ENCODE data around the gene CA10.

CA10 gene

DNA sequence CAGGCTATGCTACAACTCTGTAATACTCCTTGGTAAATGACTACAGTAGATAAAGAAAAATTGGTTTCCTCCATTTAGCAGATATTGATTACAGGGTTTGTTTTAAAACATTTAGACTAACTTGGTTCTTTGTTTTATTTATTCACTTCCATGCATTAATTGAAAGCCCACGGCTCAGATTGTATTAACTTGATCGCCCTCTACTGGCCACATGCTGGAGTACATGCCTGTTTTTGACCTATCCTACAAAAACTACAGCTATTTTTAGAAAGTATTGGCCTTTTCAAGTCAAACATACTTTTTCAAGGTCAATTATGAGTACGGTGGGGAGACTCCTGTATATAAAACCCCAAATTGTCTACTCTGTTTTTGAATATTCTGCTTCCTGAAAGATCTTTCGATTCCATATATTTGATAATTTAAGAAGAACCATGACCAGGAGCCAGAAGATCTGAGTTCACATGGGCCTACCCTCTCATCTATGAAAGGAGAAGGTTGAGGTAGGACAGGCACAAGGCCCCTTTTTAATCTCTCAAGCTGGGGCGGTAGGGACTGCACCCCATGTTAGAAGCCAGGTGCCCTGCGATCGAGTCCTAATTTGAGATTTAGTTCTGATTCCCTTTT is 51.8 kb downstream of the CA10 start:
- no peak for DNase-seq (ENCODE audit: extremely low read depth, insufficient read length)
- TF ChIP-seq, protein P1, sequence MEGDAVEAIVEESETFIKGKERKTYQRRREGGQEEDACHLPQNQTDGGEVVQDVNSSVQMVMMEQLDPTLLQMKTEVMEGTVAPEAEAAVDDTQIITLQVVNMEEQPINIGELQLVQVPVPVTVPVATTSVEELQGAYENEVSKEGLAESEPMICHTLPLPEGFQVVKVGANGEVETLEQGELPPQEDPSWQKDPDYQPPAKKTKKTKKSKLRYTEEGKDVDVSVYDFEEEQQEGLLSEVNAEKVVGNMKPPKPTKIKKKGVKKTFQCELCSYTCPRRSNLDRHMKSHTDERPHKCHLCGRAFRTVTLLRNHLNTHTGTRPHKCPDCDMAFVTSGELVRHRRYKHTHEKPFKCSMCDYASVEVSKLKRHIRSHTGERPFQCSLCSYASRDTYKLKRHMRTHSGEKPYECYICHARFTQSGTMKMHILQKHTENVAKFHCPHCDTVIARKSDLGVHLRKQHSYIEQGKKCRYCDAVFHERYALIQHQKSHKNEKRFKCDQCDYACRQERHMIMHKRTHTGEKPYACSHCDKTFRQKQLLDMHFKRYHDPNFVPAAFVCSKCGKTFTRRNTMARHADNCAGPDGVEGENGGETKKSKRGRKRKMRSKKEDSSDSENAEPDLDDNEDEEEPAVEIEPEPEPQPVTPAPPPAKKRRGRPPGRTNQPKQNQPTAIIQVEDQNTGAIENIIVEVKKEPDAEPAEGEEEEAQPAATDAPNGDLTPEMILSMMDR (IDR thresholded peaks at IDR 0.05; ENCODE audit: insufficient read depth, low read length, poor library complexity, severe bottlenecking) = peak; percentile 83

DNA sequence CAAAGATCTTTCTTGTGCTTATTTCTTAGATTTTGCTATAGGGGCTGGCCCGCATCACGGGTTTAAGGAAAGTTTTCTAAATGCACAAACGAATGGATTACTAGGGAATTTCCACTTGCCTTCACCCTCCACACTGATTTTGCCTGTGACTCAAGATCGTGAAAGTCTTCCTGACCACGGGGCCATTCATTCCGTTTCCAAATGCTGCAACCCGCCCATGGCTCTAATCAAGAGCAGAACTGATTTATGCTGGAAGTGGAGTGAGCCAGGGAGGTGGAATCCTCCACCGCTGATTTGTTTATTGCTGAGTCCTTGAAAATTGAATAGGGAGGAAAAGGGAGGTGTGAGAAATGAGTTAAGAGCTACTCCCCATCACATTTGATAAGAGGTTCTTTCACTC is 52.4 kb downstream of the CA10 start:
- TF ChIP-seq, protein P1 (IDR thresholded peaks at IDR 0.05; ENCODE audit: insufficient read depth, low read length, poor library complexity, severe bottlenecking) = no peak
- Histone ChIP-seq H3K4me3 (replicated peaks; ENCODE audit: low read depth, low read length) (no peak overlapping the region), H3K36me3 (ENCODE audit: control insufficient read depth, insufficient read depth, low read length) (no peaks in the 10 kb centered on the region), H3K27me3 (replicated peaks; ENCODE audit: control insufficient read depth, insufficient read depth, low read length) (no peaks in the 10 kb centered on the region)
- no peak for DNase-seq (ENCODE audit: extremely low read depth, insufficient read length)

More for the DNA sequence above, 51.8 kb downstream of the CA10 start:
- H3K4me3 ChIP-seq (replicated peaks; ENCODE audit: low read depth, low read length) = no peak overlapping the region
- H3K36me3 ChIP-seq (ENCODE audit: control insufficient read depth, insufficient read depth, low read length) = no peaks in the 10 kb centered on the region
- H3K27me3 ChIP-seq (replicated peaks; ENCODE audit: control insufficient read depth, insufficient read depth, low read length) = no peaks in the 10 kb centered on the region

DNA sequence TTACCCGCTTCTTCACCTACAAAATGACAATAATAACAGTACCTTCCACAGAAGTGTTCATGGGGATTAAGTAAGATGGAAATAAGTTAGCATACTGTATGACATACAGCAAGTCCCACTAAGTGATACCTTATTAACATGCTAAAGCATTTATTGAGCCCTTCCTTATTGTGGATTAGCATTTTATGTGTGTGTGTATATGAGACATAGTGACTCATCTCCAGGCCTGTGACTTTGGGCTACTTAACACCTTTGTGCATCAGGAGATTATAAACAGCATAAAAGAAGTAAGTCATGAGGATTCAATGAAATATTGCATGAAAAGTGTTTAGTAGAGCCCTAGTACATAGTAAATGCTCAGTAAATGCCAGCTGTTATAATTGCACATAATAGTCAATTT is 52.9 kb downstream of the CA10 start:
- Histone ChIP-seq H3K27me3 (replicated peaks; ENCODE audit: control insufficient read depth, insufficient read depth, low read length) (no peaks in the 10 kb centered on the region), H3K36me3 (ENCODE audit: control insufficient read depth, insufficient read depth, low read length) (no peaks in the 10 kb centered on the region), H3K4me3 (replicated peaks; ENCODE audit: low read depth, low read length) (no peak overlapping the region)
- TF ChIP-seq, protein P1 (IDR thresholded peaks at IDR 0.05; ENCODE audit: insufficient read depth, low read length, poor library complexity, severe bottlenecking) = no peak
- no peak for DNase-seq (ENCODE audit: extremely low read depth, insufficient read length)

DNA sequence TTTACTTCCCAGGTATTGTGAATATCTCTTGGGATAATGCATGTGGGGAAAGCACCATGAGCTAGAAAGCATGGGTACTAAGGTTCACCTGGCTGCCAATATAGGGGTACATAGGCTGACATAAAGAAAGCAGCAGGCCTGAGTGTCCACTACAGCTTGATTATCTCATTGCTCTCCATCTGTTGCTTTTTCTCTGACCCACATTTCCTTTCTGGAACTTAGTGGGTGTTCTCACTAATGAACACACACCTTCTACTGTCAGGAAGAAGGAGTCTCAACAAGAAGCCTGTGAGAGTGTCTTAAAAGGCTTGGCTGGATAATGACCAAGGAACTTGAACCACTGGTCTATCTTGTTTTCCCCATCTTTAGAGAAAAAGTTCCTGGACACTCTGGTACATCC is 62.5 kb downstream of the CA10 start:
- TF ChIP-seq, protein P1 (IDR thresholded peaks at IDR 0.05; ENCODE audit: insufficient read depth, low read length, poor library complexity, severe bottlenecking) = no peak
- H3K36me3 ChIP-seq (ENCODE audit: control insufficient read depth, insufficient read depth, low read length) = no peaks in the 10 kb centered on the region
- no peaks in the 10 kb centered on the region for H3K27me3 ChIP-seq (replicated peaks; ENCODE audit: control insufficient read depth, insufficient read depth, low read length)
- no peak for DNase-seq (ENCODE audit: extremely low read depth, insufficient read length)
- H3K4me3 ChIP-seq (replicated peaks; ENCODE audit: low read depth, low read length) = no peak overlapping the region

DNA sequence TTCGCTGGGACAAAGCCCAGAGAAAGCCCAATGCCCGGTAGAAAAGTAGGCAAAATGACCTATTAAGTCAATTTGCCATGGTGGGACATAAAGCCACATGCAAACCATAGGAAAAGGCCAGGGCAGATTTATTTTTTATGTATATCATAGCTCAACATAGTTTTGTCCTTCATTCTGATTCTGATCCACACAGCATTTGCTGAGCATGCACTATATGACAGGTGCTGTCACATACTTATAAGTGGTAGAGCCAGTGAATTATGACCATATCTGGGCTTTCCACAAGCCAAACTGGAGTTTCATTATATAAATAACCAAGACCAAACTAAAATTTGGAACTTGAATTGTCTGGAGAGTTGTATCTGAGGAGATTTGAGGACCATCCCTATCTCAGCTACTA is 74.3 kb downstream of the CA10 start:
- no peak for DNase-seq (ENCODE audit: extremely low read depth, insufficient read length)
- TF ChIP-seq, protein P1 (IDR thresholded peaks at IDR 0.05; ENCODE audit: insufficient read depth, low read length, poor library complexity, severe bottlenecking) = no peak
- H3K4me3 ChIP-seq (replicated peaks; ENCODE audit: low read depth, low read length) = no peak overlapping the region
- no peaks in the 10 kb centered on the region for H3K27me3 ChIP-seq (replicated peaks; ENCODE audit: control insufficient read depth, insufficient read depth, low read length)
- no peaks in the 10 kb centered on the region for H3K36me3 ChIP-seq (ENCODE audit: control insufficient read depth, insufficient read depth, low read length)

DNA sequence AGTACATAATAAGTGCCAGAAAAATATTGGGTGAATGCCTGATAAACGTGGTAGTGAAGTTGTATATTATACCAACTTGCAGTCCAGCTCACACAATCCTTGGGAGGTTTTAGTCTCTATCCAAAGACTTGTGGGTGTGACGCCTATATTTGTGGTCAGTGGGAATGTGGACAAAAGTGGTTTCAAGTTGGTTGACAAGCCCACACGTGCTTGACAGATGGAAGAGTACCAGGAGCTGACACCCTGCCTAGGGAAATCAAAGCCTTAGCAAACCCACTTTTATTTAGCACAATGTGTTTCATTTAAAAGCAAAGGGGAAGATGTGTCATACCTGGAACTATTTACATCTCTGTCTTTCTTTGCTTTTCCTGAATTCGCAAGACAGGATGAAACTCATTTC is 79.0 kb downstream of the CA10 start:
- no peaks in the 10 kb centered on the region for H3K27me3 ChIP-seq (replicated peaks; ENCODE audit: control insufficient read depth, insufficient read depth, low read length)
- H3K4me3 ChIP-seq (replicated peaks; ENCODE audit: low read depth, low read length) = no peak overlapping the region
- no peaks in the 10 kb centered on the region for H3K36me3 ChIP-seq (ENCODE audit: control insufficient read depth, insufficient read depth, low read length)
- TF ChIP-seq, protein P1 (IDR thresholded peaks at IDR 0.05; ENCODE audit: insufficient read depth, low read length, poor library complexity, severe bottlenecking) = no peak
- DNase-seq (ENCODE audit: extremely low read depth, insufficient read length) = no peak
